Inflammatory macrophage (primary cell): ENCODE data around the gene SH2D1A.
A peak's percentile ranks its signal among the peaks of the same experiment; 100 is the strongest.
"Not testable (repeated sequence)": the region's sequence is repeated elsewhere in the genome, so short reads cannot be mapped to it uniquely, and the experiment has no call there.

Experiments used
- DNase-seq, 2 donors: peaks; one replicate each; pipeline ENCODE4 v3.0.0-alpha.2; 2020 to 2022

SH2D1A gene

DNA sequence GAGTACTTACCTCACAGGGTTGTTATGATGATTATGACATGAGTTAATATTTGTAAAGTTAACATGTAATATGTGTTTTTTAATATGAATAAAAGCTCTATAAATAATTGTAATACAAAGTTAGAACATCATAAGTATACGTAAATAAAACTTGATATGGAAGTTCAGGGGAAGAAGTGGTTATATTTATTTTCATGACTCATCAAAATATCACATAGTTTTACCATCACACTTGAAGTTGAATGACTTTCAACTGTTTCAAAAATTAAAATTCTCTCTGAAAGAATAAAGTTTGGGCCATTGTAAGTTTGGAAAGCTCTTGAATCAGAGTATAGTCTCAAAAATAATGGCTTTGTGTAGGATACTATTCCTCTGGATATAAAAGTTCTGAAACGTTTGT is 8.3 kb downstream of the SH2D1A start:
- no peak for DNase-seq

DNA sequence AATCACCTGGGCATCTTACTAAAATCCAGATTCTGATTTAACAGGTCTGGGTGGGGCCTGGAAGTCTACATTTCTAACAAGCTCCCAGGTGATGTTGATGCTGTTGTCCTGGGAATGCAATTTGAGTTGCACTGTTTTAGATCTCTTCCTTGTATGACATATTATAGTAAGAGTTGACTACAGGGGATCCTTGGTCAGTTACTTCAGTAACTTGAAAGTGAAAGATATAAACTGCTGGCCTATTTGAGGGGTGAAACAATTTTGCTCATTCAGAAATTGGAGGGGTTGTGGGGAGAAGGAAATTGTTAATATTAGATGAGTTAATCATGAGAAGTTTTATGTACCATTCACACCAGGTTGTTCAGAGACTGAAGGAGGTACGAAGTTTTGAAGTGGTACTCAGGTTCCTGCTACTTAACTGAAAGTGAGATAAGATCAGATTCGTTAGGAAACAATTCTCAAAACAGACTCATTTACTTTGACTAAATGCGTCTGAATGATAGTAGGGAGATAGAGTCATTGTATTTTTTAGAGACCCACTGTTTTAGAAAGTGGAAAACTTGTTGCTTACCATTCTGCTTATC is 12.5 kb downstream of the SH2D1A start:
- no peak for DNase-seq

DNA sequence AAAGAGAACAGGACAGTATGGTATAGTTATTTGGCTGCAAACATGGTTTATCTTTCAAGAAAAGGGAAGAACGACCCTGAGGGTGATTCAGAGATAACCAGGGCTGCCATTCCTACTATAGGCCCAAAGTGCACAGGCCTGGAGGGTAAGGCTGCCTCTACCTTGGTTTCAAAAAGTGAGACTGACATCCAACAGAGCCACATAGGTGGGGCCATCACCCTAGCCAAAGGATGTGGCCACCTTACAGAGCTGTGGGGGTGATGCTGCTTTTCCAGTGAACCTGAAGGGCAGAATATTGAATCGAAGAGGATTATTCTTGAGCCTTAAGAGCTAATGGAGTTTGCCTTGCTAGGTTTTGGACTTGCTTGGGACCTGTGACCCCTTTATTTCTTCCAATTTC is 15.7 kb downstream of the SH2D1A start:
- DNase-seq, result no peak

DNA sequence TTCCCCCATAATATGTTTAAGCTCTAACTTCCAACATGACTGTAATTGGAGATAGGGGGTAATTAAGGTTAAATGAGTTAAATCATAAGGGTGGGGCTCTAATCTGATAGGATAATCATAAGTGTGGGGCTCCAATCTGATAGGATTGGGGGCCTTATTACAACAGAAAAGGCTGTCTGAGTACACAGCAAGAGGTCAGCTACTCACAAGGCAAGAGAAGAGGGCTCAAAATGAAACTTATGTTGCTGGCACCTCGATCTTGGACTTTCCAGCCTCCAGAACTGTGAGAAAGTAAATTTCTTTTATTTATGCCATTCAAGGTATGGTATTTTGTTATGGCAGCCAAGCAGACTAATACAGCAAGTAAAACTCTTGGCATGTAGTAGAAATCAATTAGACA is 16.4 kb downstream of the SH2D1A start:
- DNase-seq, result no peak

DNA sequence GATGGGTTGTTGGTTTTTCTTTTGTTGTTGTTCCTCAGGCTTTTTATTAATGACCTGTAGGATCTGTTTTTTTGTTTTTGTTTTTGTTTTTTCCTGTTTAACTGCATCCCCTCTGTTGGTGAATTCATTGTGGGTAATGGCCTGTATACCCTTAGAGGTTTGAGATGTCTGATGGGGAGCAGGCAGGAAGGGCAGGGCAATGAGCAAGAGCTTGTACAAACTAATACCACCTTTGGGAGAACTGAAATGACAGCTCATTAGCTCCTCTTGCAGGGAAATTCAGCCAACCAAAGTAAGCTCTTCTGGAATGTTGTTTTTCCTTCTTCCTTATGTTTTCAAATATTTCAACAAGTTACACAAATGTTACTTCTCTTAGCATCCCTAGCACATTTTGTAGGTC is 23.4 kb downstream of the SH2D1A start:
- DNase-seq, result no peak

DNA sequence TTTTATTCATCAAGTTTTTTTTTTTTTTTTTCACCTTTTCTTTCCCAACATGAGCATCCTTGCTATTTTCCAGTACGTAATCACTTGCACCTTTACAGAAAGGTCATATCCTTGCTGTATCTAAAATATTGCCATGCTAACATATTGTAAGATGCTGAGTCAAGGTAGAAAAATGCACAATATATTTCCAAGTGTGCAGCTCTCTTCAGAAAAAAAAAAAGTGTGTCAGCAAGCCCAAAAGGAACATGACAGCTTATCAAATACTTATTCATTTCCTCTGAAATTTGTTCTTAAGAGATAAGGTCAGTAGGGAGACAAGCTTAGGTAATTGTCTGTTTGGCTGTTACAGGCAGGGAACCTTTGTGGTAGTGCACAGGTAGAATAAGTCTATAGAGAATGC is 27.0 kb downstream of the SH2D1A start:
- no peak for DNase-seq

DNA sequence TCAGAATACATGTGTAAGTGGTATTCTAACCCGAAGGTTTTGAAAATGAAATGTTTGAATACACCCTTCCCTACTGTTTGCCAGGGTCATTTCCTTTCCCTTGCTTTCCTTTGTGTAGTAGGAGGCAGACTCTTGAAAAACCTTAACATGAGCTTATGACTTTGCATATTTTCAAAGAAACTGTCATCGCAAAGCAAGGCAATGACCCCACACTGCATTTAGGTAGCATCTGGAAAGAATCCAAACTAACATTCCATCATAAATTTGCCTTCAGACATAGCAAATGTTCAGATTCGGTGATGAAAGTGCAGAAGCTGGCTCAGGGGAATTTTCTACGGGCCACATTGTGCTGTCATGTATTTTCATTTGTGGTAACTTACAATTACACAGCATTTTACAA is 32.3 kb downstream of the SH2D1A start:
- no peak for DNase-seq

DNA sequence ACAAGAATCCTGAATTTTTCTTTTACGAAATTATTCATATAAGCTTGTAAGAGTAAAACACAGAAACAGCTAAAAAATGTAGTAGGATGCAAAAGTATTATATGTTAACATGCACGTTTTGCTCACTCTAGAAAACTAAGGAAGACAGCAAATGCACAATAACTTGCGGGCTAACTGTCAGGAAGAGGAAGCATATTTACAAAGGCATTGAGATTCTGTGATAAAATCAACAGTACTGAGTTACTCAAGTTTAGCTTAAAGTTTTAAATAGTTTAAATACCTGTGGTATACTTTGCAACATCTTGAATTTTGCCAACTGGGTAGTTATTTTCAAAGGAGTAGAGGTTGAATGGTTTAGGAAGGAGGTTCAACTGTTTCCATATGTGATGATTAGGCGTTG is 37.0 kb downstream of the SH2D1A start:
- no peak for DNase-seq

DNA sequence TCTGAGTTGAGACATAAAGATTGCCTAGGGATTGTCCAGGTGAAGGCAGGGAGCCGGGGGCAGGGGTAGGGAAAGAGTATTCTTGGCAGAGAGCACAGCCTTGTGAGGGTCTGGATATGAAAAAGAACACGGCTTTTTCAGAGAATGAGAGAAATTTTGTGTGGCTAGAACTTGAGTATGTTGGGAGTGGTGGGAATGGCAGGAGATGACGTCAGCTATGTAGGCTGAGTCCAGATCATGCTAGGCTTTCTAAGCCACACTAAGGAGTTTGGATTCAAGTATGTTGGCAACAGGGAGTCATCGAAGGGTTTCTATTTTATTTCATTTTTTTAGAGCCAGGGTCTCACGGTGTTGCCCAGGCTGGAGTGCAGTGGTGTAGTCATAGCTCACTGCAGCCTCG is 40.0 kb downstream of the SH2D1A start:
- no peak for DNase-seq

DNA sequence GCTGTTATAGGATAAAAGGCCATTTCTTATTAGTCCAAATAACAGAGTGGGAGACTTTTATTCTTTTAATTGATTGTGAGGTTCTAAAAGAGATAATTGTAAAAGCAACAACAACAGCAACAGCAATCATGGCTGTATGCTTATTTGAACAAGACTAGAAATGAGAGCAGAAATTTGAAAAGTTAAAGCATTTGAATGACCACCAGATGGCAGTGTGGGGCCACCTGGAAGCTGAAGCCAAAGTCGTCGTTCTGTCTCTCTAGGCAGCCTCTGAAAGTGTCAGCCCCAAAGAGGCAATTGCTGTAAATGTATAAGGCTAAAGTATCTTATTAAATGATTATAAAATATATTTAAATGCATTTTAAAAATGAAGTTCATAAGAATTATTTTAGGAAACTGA is 42.2 kb downstream of the SH2D1A start:
- peak; percentile 21 to 37 for DNase-seq

DNA sequence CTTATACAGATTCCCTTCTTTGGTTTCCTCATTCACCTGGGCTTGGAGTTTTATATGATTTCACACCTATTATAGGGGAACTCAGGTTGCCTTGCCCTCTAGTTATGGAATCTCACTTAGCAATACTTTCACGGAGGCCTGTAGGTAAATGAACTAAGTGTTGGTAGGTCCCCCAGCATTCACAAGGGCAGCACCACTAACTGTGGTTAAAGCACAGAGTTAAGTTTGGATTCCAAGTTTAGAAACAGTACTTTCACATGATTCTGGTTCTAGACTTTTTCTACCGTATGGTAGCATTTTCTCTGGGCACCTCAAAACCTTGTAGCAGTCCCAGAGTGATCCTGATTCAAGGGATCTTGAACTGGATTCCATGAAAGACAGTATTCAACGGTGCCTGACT is 46.4 kb downstream of the SH2D1A start:
- no peak for DNase-seq

DNA sequence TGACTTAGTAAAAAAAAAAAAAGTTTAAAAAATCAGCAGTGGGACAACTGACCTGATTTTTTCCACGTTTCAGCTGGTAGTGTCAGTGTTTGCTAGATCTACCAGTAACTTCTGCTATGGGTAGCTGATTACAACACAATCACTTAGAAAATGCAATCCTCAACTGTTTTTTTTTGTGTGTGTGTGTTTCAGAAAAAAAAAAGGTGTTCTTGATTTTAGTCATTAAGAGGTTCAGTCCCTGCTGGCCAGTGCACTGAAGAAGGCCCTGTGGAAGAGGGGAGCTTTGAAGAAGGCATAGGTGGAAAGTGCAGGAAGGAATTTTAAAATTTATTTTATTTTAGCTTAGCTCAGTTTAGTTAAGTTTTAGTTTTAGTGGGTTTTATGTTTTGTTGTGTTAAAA is 46.9 kb downstream of the SH2D1A start:
- DNase-seq, result peak in 1 of 2 donors; percentile 19

DNA sequence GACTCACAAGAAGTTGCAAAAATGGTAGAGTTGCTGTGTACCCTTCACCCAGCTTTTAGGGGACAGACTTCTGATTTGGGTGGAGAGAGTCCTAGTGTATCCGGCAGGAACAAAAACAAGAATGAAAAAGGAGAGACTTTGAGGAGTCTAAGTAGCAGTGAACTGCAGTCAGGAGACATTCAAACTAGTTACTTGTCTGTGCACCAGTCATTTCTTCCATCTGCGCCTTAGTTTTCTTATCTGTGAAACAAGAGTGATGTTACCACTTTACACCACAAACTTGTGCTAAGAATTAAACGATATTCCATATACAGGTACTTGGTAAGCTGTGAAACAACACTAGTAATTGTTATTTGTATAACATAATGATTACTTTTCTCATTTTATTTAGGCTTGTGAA is 47.3 kb downstream of the SH2D1A start:
- no peak for DNase-seq

DNA sequence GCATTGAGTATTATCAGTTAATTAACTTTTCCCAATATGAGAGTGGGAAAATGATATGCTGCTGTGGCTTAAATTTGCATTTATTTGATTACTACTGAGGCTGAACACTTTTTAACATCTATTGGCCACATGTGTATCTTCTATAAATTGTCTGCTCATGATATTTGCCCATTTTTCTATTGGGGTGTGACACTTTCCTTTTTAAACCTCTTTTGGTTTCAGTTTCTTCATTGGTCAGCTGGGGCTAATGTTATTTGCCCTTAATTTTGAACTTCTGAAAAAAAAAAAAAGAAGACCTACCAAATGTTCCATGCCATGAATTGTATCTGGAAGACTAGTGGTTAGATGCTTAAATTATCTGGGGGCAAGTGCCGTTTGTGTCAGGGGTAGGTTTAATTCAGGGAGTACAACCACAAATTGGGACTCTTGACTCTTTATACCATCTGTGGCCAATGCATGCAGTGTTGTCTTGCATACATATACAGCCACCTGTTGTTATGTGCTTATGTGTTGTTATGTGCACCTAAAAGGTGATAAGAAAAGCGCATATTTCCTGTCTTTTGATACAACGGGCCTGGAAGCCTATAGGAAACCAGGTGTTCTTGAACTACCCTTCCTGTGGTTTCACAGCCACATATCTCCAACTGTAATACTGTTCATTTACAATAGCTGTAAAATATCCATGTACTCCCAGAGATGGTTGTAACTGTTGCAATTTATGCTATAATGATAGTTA is 49.0 kb downstream of the SH2D1A start:
- DNase-seq, result no peak

DNA sequence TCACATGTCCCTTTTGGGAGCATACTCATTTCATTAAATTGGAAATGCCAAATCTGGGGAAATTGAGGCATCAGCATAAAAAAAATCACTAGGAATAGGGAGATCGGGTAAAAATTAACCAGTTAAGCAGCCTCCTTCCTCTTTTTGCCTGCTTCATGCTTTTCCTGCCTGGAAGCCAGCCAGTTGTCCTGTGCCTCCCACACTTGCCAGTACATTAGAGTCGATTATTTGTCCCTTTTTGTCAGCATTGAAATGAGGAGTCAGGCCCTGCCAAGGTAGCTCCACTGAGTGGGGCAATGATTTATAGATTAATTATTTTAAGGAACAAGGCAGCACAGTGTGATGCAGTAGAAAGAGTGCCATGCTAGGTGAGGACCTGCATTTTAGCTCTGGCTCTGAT is 55.3 kb downstream of the SH2D1A start:
- DNase-seq, result no peak

DNA sequence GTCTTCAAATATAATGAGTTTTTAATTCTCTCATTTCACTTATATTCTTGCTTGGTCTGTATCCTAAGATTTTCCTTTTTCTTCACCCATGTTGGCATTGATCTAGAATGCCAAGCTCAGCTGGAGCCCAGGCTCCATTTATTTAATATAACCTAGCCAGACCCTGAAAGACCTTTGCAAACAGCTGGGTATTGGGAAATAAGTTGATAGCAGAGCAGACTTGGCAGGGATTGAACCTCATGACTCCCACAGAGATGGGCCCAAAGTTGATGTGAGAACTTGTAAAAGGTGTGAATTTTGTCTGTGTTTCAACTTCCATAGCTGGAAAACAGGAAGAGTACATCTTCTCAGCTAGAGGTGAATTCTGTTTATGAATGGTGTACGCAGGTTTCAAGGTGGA is 59.5 kb downstream of the SH2D1A start:
- DNase-seq, result no peak

DNA sequence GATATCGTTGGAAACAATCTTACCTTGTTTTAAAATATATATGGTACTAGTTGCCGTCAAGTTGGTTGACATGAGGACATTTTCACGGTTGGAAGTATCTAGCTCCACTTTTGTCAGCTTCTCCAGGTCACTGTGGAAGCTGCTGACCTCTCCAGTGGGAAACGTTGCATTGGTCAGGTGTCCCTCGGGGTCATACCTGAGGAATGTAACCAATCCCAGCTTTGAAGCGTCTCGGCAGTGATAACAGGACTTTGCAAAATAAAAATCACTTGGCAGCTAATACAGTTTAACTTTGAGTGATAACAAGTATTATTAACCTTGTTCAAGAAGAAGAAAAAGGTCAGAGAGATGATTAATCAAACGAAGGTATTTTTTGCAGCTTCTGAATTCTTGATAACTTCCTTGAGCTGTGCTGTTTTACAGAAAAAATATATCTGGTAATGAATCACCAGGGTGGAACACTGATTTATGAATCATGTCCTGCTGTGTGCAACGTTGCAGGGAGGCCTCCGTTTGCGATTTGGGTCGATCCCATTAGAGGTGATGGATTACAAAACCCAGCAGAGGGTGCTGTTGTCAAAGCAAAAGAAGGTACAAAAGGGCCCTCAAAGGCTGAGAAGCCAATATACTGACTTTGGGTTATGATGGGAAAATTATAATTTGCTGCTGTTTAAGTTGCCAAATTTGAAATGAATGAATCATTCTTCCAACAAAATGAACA is 60.1 kb downstream of the SH2D1A start:
- peak; percentile 41 to 48 for DNase-seq

DNA sequence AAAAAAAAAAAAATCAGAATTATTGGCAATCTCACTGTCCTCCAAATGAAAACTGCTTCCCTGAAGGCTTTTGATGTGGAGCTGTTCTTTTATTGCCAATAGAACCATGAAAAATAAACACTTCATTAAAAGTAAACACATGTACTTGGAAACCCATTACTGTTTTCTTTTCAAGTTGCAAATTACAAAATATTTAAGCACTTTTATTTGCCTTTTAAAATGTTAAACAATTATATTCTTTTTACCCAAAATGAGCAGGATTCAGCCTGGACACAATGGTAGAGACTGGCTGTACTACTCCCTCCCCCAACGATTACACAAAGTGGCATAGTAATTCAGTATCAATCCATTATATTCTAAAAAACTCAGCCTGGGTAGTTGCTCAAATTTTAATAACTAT is 60.9 kb downstream of the SH2D1A start:
- DNase-seq, result no peak

DNA sequence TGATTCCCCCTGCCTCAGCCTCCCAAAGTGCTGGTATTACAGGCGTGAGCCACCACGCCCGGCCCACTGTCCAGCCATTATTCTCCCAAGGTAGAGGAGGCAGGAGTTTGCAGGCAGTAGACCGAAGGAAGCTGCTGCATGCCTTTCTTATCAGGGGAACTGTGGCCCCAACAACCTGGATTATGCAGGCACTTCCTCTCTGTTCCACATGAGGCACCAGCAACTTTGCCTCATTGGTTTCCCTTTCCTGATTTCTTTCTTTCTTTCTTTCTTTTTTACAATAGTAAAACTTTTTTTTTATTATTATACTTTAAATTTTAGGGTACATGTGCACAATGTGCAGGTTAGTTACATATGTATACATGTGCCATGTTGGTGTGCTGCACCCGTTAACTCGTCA is 62.0 kb downstream of the SH2D1A start:
- DNase-seq, result not testable (repeated sequence)

DNA sequence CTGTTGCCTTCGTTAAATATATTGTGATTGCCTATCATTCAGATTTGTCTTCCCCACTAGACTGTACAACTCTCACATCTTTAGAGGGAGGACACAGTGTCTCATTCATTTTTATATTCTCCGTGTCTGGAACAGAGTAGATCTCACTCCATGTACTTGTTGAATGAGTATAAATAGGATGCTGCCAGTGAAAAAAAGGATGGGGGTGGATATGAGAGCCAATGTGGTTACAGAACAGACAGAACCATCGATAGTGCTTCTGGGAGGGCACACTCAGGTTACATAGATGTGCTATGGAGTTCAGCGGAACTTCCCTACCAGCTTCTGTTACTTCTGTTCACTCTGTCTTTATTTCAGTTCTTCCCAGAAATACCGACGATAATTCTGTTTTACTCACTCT is 66.9 kb downstream of the SH2D1A start:
- DNase-seq, result no peak

DNA sequence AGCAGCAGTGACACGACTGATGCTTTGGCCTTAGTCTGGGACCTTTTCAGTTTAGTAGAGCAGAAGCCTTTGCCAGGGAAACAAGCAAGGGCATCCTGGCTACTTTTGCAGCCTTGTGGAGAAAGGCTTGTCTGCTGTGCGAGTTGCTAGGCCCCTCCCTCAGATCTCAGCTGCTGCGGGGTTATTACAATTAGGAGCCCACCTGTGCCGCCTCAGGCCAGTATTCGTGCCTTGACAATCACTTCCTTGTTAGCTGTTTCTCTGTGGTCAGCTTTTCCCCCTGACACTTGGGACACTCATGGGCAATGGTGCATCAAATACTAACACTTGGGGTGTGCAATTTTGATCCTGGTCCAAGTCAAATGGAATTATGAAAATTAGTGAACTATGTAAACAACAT is 67.9 kb downstream of the SH2D1A start:
- DNase-seq, result no peak

DNA sequence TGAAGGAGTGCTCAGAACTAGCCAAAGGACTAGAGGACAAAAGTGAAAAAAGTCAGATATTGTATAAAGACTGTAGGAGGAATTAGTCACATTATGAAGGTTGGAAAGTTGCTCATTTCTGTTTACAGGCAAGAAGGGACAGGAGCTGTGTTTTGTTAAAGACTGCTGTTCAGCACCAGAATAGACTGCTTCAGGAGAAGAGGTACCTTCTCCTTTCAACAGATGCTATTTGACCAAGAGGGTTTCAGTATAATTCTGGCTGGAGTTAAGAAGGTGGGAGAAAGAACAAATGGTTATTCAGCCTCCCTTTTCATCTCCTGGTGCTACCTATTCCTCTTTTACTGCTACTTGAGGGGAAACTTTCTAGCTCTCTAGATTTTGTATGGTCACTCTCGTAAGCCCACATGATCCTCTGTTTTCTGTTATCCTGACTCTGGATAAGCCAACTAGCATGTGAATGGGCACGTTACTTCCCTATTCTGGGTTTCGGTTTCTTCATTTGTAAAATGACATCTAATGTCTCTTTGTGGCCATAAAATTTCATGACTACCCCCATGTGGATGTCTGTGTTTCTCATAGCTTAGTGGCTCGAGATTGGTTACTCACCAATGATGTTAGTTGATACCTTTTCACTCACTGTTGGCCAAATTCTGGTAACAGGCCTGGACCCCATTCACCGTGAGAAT is 68.9 kb downstream of the SH2D1A start:
- peak; percentile 37 to 43 for DNase-seq

DNA sequence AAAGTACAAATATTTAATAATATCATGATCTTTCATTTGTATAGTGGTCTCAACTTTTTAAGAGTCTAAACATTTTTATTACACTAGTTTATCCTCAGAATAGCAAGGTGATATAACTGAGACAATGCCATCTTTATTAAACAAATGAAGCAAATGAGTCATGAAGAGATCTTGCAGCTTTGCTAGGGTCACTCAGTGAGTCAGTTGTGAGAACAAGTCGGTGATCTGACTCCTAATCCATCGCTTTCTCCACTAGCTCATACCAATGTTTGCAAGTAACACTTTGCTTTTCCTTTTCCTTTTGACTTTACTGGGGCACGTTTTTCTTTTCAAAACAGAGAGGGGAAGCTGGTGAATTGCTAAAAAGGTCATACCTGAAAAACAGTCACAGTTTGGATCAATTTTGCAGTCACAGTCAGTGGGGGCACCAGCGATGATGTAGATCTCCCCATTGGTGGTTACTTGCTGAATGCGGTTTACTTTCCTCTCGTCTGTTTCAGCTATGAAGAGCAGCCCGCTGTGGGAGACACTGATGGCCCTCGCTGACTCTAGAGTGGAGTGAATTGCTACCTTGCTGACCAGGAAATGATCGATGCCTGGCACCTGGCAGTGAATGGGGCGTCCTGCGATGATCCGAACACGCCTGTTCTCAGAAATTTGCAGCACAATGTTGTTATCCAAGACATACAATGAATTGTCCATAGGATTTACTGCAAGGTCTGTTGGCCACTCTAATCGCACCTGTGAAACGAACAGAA is 75.7 kb downstream of the SH2D1A start:
- DNase-seq, result no peak
